Measurements from ENCODE around the gene ORC4.
"Not testable (repeated sequence)": the region's sequence is repeated elsewhere in the genome, so short reads cannot be mapped to it uniquely, and the experiment has no call there.

ORC4 gene

GRCh38 chr2:147996828-147997227, 23.7 kb downstream of the ORC4 start:
- Histone ChIP-seq H3K27me3 (ENCODE audit: control insufficient read depth, insufficient read depth, low read length, poor library complexity, severe bottlenecking) (no peaks in the 10 kb centered on the region), H3K4me1 (ENCODE audit: control insufficient read depth, insufficient read depth, low read length) (peaks cover 6% of the 10 kb centered on the region), H3K36me3 (ENCODE audit: control insufficient read depth, insufficient read depth, low read length) (peaks cover 14% of the 10 kb centered on the region), H3K9me3 (ENCODE audit: control insufficient read depth, low read length) (no peaks in the 10 kb centered on the region), H3K4me3 (ENCODE audit: insufficient read depth, low read depth, low read length) (no peak overlapping the region), H3K27ac (ENCODE audit: insufficient read depth, low read depth, low read length, poor library complexity, severe bottlenecking) (no peak overlapping the region)

GRCh38 chr2:147994965-147995364, 25.6 kb downstream of the ORC4 start:
- H3K36me3 ChIP-seq (ENCODE audit: control insufficient read depth, insufficient read depth, low read length), result peaks cover 14% of the 10 kb centered on the region
- not testable (repeated sequence) for H3K4me3 ChIP-seq (ENCODE audit: insufficient read depth, low read depth, low read length); H3K27me3 ChIP-seq (ENCODE audit: control insufficient read depth, insufficient read depth, low read length, poor library complexity, severe bottlenecking); H3K9me3 ChIP-seq (ENCODE audit: control insufficient read depth, low read length); H3K4me1 ChIP-seq (ENCODE audit: control insufficient read depth, insufficient read depth, low read length); H3K27ac ChIP-seq (ENCODE audit: insufficient read depth, low read depth, low read length, poor library complexity, severe bottlenecking)
- 86 to 88% methylated on average over 7 of the region's 7 CpGs for WGBS, 2 experiments

- Histone ChIP-seq H3K4me1 (ENCODE audit: control insufficient read depth, insufficient read depth, low read length) (no peaks in the 10 kb centered on the region), H3K36me3 (ENCODE audit: control insufficient read depth, insufficient read depth, low read length) (no peaks in the 10 kb centered on the region), H3K27ac (ENCODE audit: insufficient read depth, low read depth, low read length, poor library complexity, severe bottlenecking) (no peak overlapping the region), H3K9me3 (ENCODE audit: control insufficient read depth, low read length) (no peaks in the 10 kb centered on the region), H3K4me3 (ENCODE audit: insufficient read depth, low read depth, low read length) (no peak overlapping the region), H3K27me3 (ENCODE audit: control insufficient read depth, insufficient read depth, low read length, poor library complexity, severe bottlenecking) (no peaks in the 10 kb centered on the region)
- 86 to 89% methylated on average over 3 to 4 of the region's 4 CpGs for WGBS, 2 experiments
Measured at GRCh38 chr2:147989809-147990403, 30.6 kb downstream of the ORC4 start.

- Histone ChIP-seq H3K27ac (ENCODE audit: insufficient read depth, low read depth, low read length, poor library complexity, severe bottlenecking) (no peak overlapping the region), H3K4me1 (ENCODE audit: control insufficient read depth, insufficient read depth, low read length) (no peaks in the 10 kb centered on the region), H3K9me3 (ENCODE audit: control insufficient read depth, low read length) (no peaks in the 10 kb centered on the region), H3K4me3 (ENCODE audit: insufficient read depth, low read depth, low read length) (no peak overlapping the region), H3K36me3 (ENCODE audit: control insufficient read depth, insufficient read depth, low read length) (no peaks in the 10 kb centered on the region), H3K27me3 (ENCODE audit: control insufficient read depth, insufficient read depth, low read length, poor library complexity, severe bottlenecking) (no peaks in the 10 kb centered on the region)
- WGBS, 2 experiments, result 60 to 92% methylated on average over 2 of the region's 3 CpGs
Measured at GRCh38 chr2:147989102-147989501, 31.4 kb downstream of the ORC4 start.

GRCh38 chr2:147980940-147981528, 39.5 kb downstream of the ORC4 start:
- H3K27me3 ChIP-seq (ENCODE audit: control insufficient read depth, insufficient read depth, low read length, poor library complexity, severe bottlenecking), result no peaks in the 10 kb centered on the region
- WGBS, 2 experiments, result 93 to 100% methylated on average over 2 to 4 of the region's 5 CpGs

GRCh38 chr2:147977679-147978078, 42.9 kb downstream of the ORC4 start:
- Histone ChIP-seq H3K9me3 (ENCODE audit: control insufficient read depth, low read length) (no peaks in the 10 kb centered on the region), H3K4me3 (ENCODE audit: insufficient read depth, low read depth, low read length) (no peak overlapping the region), H3K4me1 (ENCODE audit: control insufficient read depth, insufficient read depth, low read length) (no peaks in the 10 kb centered on the region), H3K27ac (ENCODE audit: insufficient read depth, low read depth, low read length, poor library complexity, severe bottlenecking) (no peak overlapping the region), H3K36me3 (ENCODE audit: control insufficient read depth, insufficient read depth, low read length) (no peaks in the 10 kb centered on the region), H3K27me3 (ENCODE audit: control insufficient read depth, insufficient read depth, low read length, poor library complexity, severe bottlenecking) (no peaks in the 10 kb centered on the region)
- 93 to 98% methylated on average over 3 of the region's 3 CpGs for WGBS, 2 experiments

More at GRCh38 chr2:147980940-147981528, 39.5 kb downstream of the ORC4 start:
- Histone ChIP-seq H3K4me3 (ENCODE audit: insufficient read depth, low read depth, low read length) (no peak overlapping the region), H3K9me3 (ENCODE audit: control insufficient read depth, low read length) (no peaks in the 10 kb centered on the region), H3K36me3 (ENCODE audit: control insufficient read depth, insufficient read depth, low read length) (no peaks in the 10 kb centered on the region), H3K4me1 (ENCODE audit: control insufficient read depth, insufficient read depth, low read length) (no peaks in the 10 kb centered on the region), H3K27ac (ENCODE audit: insufficient read depth, low read depth, low read length, poor library complexity, severe bottlenecking) (no peak overlapping the region)

- no peak overlapping the region for H3K27ac ChIP-seq (ENCODE audit: insufficient read depth, low read depth, low read length, poor library complexity, severe bottlenecking)
- H3K27me3 ChIP-seq (ENCODE audit: control insufficient read depth, insufficient read depth, low read length, poor library complexity, severe bottlenecking), result no peaks in the 10 kb centered on the region
- no peaks in the 10 kb centered on the region for H3K36me3 ChIP-seq (ENCODE audit: control insufficient read depth, insufficient read depth, low read length)
- no peak overlapping the region for H3K4me3 ChIP-seq (ENCODE audit: insufficient read depth, low read depth, low read length)
- no peaks in the 10 kb centered on the region for H3K9me3 ChIP-seq (ENCODE audit: control insufficient read depth, low read length)
- H3K4me1 ChIP-seq (ENCODE audit: control insufficient read depth, insufficient read depth, low read length), result no peaks in the 10 kb centered on the region
- 96 to 100% methylated on average over 1 to 2 of the region's 2 CpGs for WGBS, 2 experiments
Measured at GRCh38 chr2:147976102-147976501, 44.4 kb downstream of the ORC4 start.

GRCh38 chr2:147968571-147968970, 52.0 kb downstream of the ORC4 start:
- Histone ChIP-seq H3K9me3 (ENCODE audit: control insufficient read depth, low read length) (no peaks in the 10 kb centered on the region), H3K27ac (ENCODE audit: insufficient read depth, low read depth, low read length, poor library complexity, severe bottlenecking) (no peak overlapping the region), H3K4me1 (ENCODE audit: control insufficient read depth, insufficient read depth, low read length) (no peaks in the 10 kb centered on the region), H3K36me3 (ENCODE audit: control insufficient read depth, insufficient read depth, low read length) (no peaks in the 10 kb centered on the region), H3K4me3 (ENCODE audit: insufficient read depth, low read depth, low read length) (no peak overlapping the region), H3K27me3 (ENCODE audit: control insufficient read depth, insufficient read depth, low read length, poor library complexity, severe bottlenecking) (no peaks in the 10 kb centered on the region)
- WGBS, 2 experiments, result 100% methylated on average over 2 of the region's 2 CpGs

GRCh38 chr2:147952118-147952517, 68.4 kb downstream of the ORC4 start:
- Histone ChIP-seq H3K27ac (ENCODE audit: insufficient read depth, low read depth, low read length, poor library complexity, severe bottlenecking) (no peak overlapping the region), H3K27me3 (ENCODE audit: control insufficient read depth, insufficient read depth, low read length, poor library complexity, severe bottlenecking) (no peaks in the 10 kb centered on the region), H3K4me1 (ENCODE audit: control insufficient read depth, insufficient read depth, low read length) (no peaks in the 10 kb centered on the region), H3K9me3 (ENCODE audit: control insufficient read depth, low read length) (no peaks in the 10 kb centered on the region), H3K36me3 (ENCODE audit: control insufficient read depth, insufficient read depth, low read length) (peaks cover 8% of the 10 kb centered on the region), H3K4me3 (ENCODE audit: insufficient read depth, low read depth, low read length) (no peak overlapping the region)

GRCh38 chr2:147945660-147946059, 74.9 kb downstream of the ORC4 start:
- 76 to 82% methylated on average over 1 of the region's 1 CpG for WGBS, 2 experiments
- no peaks in the 10 kb centered on the region for H3K27me3 ChIP-seq (ENCODE audit: control insufficient read depth, insufficient read depth, low read length, poor library complexity, severe bottlenecking)

More at GRCh38 chr2:147945660-147946059, 74.9 kb downstream of the ORC4 start:
- no peak overlapping the region for H3K27ac ChIP-seq (ENCODE audit: insufficient read depth, low read depth, low read length, poor library complexity, severe bottlenecking)
- H3K4me3 ChIP-seq (ENCODE audit: insufficient read depth, low read depth, low read length), result no peak overlapping the region
- H3K9me3 ChIP-seq (ENCODE audit: control insufficient read depth, low read length), result no peaks in the 10 kb centered on the region
- no peaks in the 10 kb centered on the region for H3K4me1 ChIP-seq (ENCODE audit: control insufficient read depth, insufficient read depth, low read length)
- H3K36me3 ChIP-seq (ENCODE audit: control insufficient read depth, insufficient read depth, low read length), result peaks cover 3% of the 10 kb centered on the region

Data from ectodermal cell (in vitro differentiated cells).